AG04449 (cell line): ENCODE results near the gene UGDH.
"Not testable (repeated sequence)": the region's sequence is repeated elsewhere in the genome, so short reads cannot be mapped to it uniquely, and the experiment has no call there.

ENCODE experiments used
- CTCF ChIA-PET: fragments of 350-600 bp; formaldehyde crosslinking; extraction: SDS; loops from one replicate; lab custom pipeline; 2021; ENCODE audit warnings: antibody characterized with exemption; lab: Yijun Ruan, JAX
- POLR2A ChIA-PET: fragments of 400-600, 350-600 bp; formaldehyde crosslinking; extraction: SDS; loops from one replicate; lab custom pipeline; 2020; ENCODE audit warnings: antibody characterized with exemption, inconsistent platforms; lab: Yijun Ruan, JAX
- DNase-seq: peaks from one replicate; pipeline ENCODE4 v3.0.0-alpha.2; 2010; ENCODE audit warnings: low read depth, low spot score
- H3K4me3 ChIP-seq: 2 replicates; pipeline ENCODE4 v1.5.1; 2011; ENCODE audit warnings: low read depth, mild to moderate bottlenecking, control low read depth, low read length
- TF ChIP-seq, protein P1 (sequence below): IDR thresholded peaks from one replicate; pipeline ENCODE4 v1.5.1; 2011; ENCODE audit warnings: mild to moderate bottlenecking, moderate library complexity, low read length, control low read depth, inconsistent platforms; ENCODE audit not compliant: insufficient read depth; ENCODE audit errors: missing control alignments

The UGDH gene

DNA sequence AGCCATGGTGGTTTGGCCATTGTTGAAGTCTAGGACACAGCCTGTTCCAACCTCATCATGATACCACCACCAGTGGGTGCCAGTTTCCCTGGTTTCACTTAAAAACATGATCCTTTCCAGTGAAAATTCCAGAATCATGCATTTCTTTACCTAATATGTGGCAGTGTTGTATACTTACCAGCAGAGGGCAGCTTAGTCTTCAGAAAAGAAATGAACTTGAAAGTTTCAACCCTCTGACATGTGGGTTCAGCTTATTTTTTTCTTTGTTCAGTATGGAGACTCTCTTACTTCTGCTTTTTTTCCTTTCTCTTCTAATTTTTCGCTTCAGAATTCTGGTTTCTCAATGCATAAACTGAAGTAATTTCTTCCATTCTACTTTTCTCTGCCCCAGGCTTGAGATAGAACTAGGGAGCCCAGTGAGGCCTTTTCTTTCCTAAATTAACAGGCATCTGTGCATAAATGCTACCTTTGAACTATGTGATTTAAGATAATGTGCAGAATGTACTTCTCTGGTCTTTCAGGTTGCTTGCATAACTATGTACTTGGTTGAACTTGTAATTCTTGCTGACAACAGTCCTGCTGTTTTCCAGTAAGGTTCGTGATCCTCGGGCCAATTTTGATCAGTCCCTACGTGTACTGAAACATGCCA lies 57.7 kb downstream of the UGDH start:
- DNase-seq, result peak; percentile 67
- no peak overlapping the region for H3K4me3 ChIP-seq
- TF ChIP-seq, protein P1, sequence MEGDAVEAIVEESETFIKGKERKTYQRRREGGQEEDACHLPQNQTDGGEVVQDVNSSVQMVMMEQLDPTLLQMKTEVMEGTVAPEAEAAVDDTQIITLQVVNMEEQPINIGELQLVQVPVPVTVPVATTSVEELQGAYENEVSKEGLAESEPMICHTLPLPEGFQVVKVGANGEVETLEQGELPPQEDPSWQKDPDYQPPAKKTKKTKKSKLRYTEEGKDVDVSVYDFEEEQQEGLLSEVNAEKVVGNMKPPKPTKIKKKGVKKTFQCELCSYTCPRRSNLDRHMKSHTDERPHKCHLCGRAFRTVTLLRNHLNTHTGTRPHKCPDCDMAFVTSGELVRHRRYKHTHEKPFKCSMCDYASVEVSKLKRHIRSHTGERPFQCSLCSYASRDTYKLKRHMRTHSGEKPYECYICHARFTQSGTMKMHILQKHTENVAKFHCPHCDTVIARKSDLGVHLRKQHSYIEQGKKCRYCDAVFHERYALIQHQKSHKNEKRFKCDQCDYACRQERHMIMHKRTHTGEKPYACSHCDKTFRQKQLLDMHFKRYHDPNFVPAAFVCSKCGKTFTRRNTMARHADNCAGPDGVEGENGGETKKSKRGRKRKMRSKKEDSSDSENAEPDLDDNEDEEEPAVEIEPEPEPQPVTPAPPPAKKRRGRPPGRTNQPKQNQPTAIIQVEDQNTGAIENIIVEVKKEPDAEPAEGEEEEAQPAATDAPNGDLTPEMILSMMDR, result peak; percentile 61
- CTCF ChIA-PET, result interaction anchor here (0.6 to 2.9 kb wide), 68 partner anchors 9 to 848 kb away, joined by 3 to 57 read pairs (median 4); partner anchors contain the start of genes LIAS, N4BP2, PDS5A and RPL9
- POLR2A ChIA-PET, result interaction anchor here (1.0 to 1.6 kb wide), 2 partner anchors 58 to 169 kb away, joined by 3 to 10 read pairs; partner anchors contain the start of genes SMIM14 and UGDH

DNA sequence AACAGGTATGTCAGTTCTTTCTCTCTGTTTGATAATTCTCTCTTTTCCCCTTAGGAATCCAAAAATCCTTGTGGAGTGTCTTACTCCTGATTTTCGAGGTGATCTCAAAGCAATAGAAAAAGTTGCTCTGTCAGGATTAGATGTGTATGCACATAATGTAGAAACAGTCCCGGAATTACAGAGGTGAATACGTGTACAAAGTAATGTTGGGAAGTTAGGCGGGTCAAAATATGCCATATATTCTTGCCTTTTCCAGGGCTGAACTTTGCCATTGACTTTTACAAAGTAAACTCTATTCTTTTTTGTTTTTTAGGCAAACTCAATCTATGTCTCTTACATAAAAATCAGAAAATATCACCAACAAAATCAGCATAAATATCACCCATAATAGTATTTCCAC lies 59.8 kb downstream of the UGDH start:
- TF ChIP-seq, protein P1, result no peak
- H3K4me3 ChIP-seq, result no peak overlapping the region
- POLR2A ChIA-PET, result interaction anchor here (1.2 kb wide), 1 partner anchor 60 kb away, joined by 3 read pairs; the partner anchor contains the start of gene UGDH
- DNase-seq, result no peak
- CTCF ChIA-PET, result interaction anchor here (1.0 to 1.2 kb wide), 4 partner anchors 121 to 190 kb away, joined by 3 to 4 read pairs (median 4); no protein-coding TSS in a partner anchor

DNA sequence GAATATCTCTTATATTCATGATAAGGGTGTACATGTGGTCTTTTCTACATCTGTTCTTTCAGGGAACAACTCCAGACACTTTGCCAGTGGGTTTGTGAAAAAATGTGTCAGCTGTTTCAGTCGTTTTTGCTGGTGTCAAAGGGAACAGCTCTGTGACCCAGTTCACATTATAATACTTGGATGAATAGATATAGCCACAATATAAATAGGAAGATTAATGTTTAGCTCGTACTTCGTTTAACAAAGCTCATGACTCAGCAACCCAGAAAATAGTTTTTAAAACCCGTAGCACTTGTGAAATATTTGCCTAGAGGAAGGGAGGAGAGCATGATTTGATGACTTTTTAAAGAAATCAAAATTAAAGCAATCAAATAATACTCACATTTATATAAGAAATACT lies 60.5 kb downstream of the UGDH start:
- DNase-seq, result no peak
- ChIA-PET POLR2A (interaction anchor here (1.2 kb wide), 2 partner anchors 61 to 171 kb away, joined by 3 to 7 read pairs; partner anchors contain the start of genes SMIM14 and UGDH), CTCF (interaction anchor here (0.6 to 1.7 kb wide), 14 partner anchors 39 to 850 kb away, joined by 3 to 7 read pairs (median 3); partner anchors contain the start of gene UGDH)
- H3K4me3 ChIP-seq, result no peak overlapping the region
- TF ChIP-seq, protein P1, result no peak

DNA sequence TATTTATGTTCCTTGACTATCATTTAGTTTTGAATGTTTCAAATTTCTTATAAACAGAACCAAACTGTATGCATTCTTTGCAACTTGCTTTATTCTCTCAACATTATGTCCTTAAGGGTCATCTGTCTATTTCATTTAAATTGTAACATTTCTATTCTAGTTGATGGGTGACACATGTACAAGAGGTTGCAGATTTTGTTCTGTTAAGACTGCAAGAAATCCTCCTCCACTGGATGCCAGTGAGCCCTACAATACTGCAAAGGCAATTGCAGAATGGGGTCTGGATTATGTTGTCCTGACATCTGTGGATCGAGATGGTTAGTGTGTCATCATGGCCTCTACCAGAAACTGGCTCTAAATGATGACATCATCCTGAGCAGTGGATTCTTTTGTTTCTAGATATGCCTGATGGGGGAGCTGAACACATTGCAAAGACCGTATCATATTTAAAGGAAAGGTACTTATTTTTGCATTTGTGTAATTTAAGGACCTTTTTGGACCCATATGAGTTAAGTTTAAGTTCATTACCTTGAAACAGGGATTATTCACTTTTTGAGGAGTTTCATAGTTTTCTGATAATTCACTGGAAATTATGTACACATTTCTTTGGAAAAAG lies 62.2 kb downstream of the UGDH start:
- ChIA-PET POLR2A (interaction anchor here (0.7 kb wide), 1 partner anchor 62 kb away, joined by 4 read pairs; the partner anchor contains the start of gene UGDH), CTCF (interaction anchor here (0.6 to 1.5 kb wide), 3 partner anchors 14 to 502 kb away, joined by 3 to 4 read pairs (median 3); no protein-coding TSS in a partner anchor)
- TF ChIP-seq, protein P1, result no peak
- DNase-seq, result peak; percentile 31
- H3K4me3 ChIP-seq, result no peak overlapping the region

DNA sequence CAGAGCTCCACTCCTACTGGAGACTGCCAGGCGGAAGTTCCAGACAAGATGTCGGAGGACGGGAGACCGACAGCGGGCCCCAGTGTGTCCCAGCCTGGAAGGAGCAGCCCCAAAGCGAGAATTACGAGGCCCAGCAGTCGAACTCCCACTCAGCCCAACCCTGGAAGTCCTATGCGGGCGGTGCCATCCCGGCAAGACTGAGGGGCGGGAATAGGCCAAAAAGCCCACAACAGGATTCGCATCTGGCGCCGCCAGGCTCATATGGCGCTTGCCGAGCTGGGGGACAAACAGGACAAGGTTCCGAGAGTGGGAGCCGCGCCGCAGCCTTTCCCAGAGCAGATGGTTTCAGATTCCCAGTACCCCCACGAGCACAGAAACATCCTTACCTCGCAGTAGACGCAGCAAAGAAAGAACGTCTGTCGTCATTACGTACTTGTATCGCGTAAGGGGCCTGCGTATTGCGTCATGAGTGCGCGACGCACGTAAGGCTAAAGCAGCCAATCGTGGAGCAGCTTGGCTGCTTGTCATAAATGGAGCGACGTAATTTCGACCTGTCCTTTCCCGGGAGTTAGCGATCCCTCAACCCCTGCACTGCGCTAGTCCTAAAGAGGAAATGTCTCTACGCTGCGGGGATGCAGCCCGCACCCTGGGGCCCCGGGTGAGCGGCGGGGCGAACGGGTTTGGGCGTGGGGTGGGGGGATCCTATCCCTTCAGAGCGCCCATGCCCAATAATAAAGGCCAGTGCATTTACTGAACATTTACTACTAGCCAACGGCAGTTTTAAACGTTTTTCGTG lies 68.5 kb downstream of the UGDH start, which contains the start of the genes LIAS and RPL9:
Gene LIAS, plus strand, starts transcription at position 552 of the 796 bp plus-strand sequence. Its CDS starts 62 bp downstream, at position 614.
Gene RPL9, minus strand, starts transcription at position 418 of the 796 bp plus-strand sequence. CDS start 483 bp downstream, outside the sequence.
- H3K4me3 ChIP-seq, result peak within 1 kb of the TSS; percentile 91
- CTCF ChIA-PET, result interaction anchor here (1.0 to 1.5 kb wide), 2 partner anchors 10 to 515 kb away, joined by 5 to 7 read pairs; no protein-coding TSS in a partner anchor
- DNase-seq, result peak; percentile 99
- POLR2A ChIA-PET, result interaction anchor here (0.6 to 1.5 kb wide), 8 partner anchors 11 to 569 kb away, joined by 3 to 4 read pairs (median 4); partner anchors contain the start of genes SMIM14, UBE2K and UGDH
- TF ChIP-seq, protein P1, result no peak

DNA sequence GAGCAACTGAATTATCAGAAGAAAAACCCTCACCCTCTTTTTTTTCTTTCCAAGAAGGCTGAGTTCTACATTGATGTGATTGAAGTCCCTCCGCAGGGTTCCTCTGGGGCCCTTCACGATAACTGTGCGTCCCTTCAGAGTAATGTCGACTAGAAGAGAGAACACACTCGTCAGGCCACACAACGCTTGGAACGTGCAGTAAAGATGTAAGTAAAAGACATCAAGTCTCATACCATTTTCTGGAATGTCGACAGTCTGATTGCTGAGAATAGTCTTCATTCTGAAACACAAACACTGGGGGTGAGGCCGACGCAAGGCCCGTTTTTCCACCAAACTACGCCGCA lies 69.1 kb downstream of the UGDH start:
- POLR2A ChIA-PET, result interaction anchor here (0.6 to 1.5 kb wide), 5 partner anchors 11 to 570 kb away, joined by 3 to 4 read pairs (median 3); partner anchors contain the start of gene SMIM14
- peak overlapping the region; percentile 91 for H3K4me3 ChIP-seq

More for the DNA sequence above, 69.1 kb downstream of the UGDH start:
- not testable (repeated sequence) for DNase-seq
- CTCF ChIA-PET, result interaction anchor here (1.0 to 1.5 kb wide), 3 partner anchors 11 to 699 kb away, joined by 3 to 7 read pairs (median 5); no protein-coding TSS in a partner anchor
